Right lung (tissue), 10 donors: ENCODE data around the gene VPS39. TPM values are rescaled to one million over a fixed set of nuclear protein-coding genes. Genes with fewer than 3 reads are reported as not detected.
"Not testable (repeated sequence)": the region's sequence is repeated elsewhere in the genome, so short reads cannot be mapped to it uniquely, and the experiment has no call there.

Experiments
- DNase-seq, 2 donors: peaks; one replicate each; pipeline ENCODE4 v3.0.0-alpha.2; 2013
- long read RNA-seq, 8 donors: transcript quantifications; one replicate each; lab custom pipeline, GENCODE V29; 2026
- polyA plus RNA-seq, 5 donors: library from polyadenylated mRNA; unstranded; fragments of 120-200 nt; gene quantifications; one replicate each; pipeline versions ENCODE4 v1.2.1 to v1.2.3, GENCODE V29; 2013; ENCODE audit warnings: inconsistent platforms in 1 of 5, low replicate concordance in 1 of 5; ENCODE audit not compliant: insufficient read length in 5 of 5, insufficient read depth in 1 of 5

Gene VPS39
- 10 to 100 TPM; 63.7 to 90.3 (median 84.0) TPM for polyA plus RNA-seq
- long read RNA-seq, donor 1, full-length matches to known transcripts: 46 of 56 reads
- long read RNA-seq, donor 1, partial matches to known transcripts: 10 of 56 reads
- long read RNA-seq, donor 1, other reads (novel, unspliced or antisense): 0 of 56 reads
- long read RNA-seq, donor 2, full-length matches to known transcripts: 20 of 20 reads
- long read RNA-seq, donor 2, partial matches to known transcripts: 0 of 20 reads
- long read RNA-seq, donor 2, other reads (novel, unspliced or antisense): 0 of 20 reads
- long read RNA-seq, donor 3, full-length matches to known transcripts: 45 of 45 reads
- long read RNA-seq, donor 3, partial matches to known transcripts: 0 of 45 reads
- long read RNA-seq, donor 3, other reads (novel, unspliced or antisense): 0 of 45 reads
- long read RNA-seq, donor 4, full-length matches to known transcripts: 26 of 26 reads
- long read RNA-seq, donor 4, partial matches to known transcripts: 0 of 26 reads
- long read RNA-seq, donor 4, other reads (novel, unspliced or antisense): 0 of 26 reads
- long read RNA-seq, donor 5, full-length matches to known transcripts: 40 of 56 reads
- long read RNA-seq, donor 5, partial matches to known transcripts: 16 of 56 reads
- long read RNA-seq, donor 5, other reads (novel, unspliced or antisense): 0 of 56 reads
- long read RNA-seq, donor 6, full-length matches to known transcripts: 53 of 53 reads
- long read RNA-seq, donor 6, partial matches to known transcripts: 0 of 53 reads
- long read RNA-seq, donor 6, other reads (novel, unspliced or antisense): 0 of 53 reads
- long read RNA-seq, donor 7, full-length matches to known transcripts: 36 of 42 reads
- long read RNA-seq, donor 7, partial matches to known transcripts: 6 of 42 reads
- long read RNA-seq, donor 7, other reads (novel, unspliced or antisense): 0 of 42 reads
- long read RNA-seq, donor 8, full-length matches to known transcripts: 10 of 10 reads
- long read RNA-seq, donor 8, partial matches to known transcripts: 0 of 10 reads
- long read RNA-seq, donor 8, other reads (novel, unspliced or antisense): 0 of 10 reads

GRCh38 chr15:42207674-42208579 lies at the start of gene VPS39:
VPS39 (minus strand) TSS chr15:42208304; CDS start chr15:42208153, 151 bp downstream.
- DNase-seq: peak; percentile 78 to 83

- DNase-seq: no peak
Observed at GRCh38 chr15:42253300-42253699, 45.2 kb upstream of the VPS39 start.

GRCh38 chr15:42240823-42241222 lies 32.7 kb upstream of the VPS39 start:
- no peak for DNase-seq

GRCh38 chr15:42239528-42240182 lies 31.6 kb upstream of the VPS39 start:
- DNase-seq: peak in 1 of 2 donors; percentile 12

GRCh38 chr15:42233107-42233506 lies 25.0 kb upstream of the VPS39 start:
- no peak for DNase-seq

- no peak for DNase-seq
Observed at GRCh38 chr15:42232606-42233005, 24.5 kb upstream of the VPS39 start.

- DNase-seq: no peak
Observed at GRCh38 chr15:42231088-42231487, 23.0 kb upstream of the VPS39 start.

- DNase-seq: not testable (repeated sequence)
Observed at GRCh38 chr15:42228981-42229380, 20.9 kb upstream of the VPS39 start.

GRCh38 chr15:42228036-42228435 lies 19.9 kb upstream of the VPS39 start:
- DNase-seq: no peak

- DNase-seq: no peak
Observed at GRCh38 chr15:42226648-42227047, 18.5 kb upstream of the VPS39 start.

GRCh38 chr15:42220216-42220615 lies 12.1 kb upstream of the VPS39 start:
- no peak for DNase-seq

- no peak for DNase-seq
Observed at GRCh38 chr15:42218953-42219592, 11.0 kb upstream of the VPS39 start.

- no peak for DNase-seq
Observed at GRCh38 chr15:42217568-42217967, 9.5 kb upstream of the VPS39 start.

- DNase-seq: no peak
Observed at GRCh38 chr15:42215913-42216829, 8.1 kb upstream of the VPS39 start.

- DNase-seq: no peak
Observed at GRCh38 chr15:42214600-42214999, 6.5 kb upstream of the VPS39 start.

- DNase-seq: no peak
Observed at GRCh38 chr15:42213511-42213910, 5.4 kb upstream of the VPS39 start.

- peak; percentile 26 to 31 for DNase-seq
Observed at GRCh38 chr15:42210696-42211095, 2.6 kb upstream of the VPS39 start.

- no peak for DNase-seq
Observed at GRCh38 chr15:42206406-42206805, 1.7 kb downstream of the VPS39 start.

GRCh38 chr15:42203891-42204290 lies 4.2 kb downstream of the VPS39 start:
- DNase-seq: no peak
